Measurements from ENCODE around the gene CD99.

Gene CD99

DNA sequence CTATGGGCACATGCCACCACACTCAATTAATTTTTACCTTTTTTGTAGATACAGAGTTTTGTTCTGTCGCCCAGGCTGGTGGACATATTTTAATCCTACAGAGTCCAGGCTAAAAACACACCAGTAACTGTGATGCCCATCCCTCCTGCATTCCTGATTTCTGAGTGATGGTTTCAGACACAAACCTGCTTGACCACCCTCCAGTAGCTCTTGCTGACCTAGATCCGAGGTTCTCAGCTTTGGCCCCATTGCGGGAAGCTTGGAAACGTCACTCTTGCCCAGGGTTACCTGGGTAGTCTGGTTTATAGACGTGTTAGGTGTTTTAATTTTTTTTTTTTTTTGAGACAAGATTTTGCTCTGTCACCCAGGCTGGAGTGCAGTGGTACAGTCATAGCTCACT lies 7.5 kb downstream of the CD99 start:
- DNase-seq (ENCODE audit: low read depth) = no peak

DNA sequence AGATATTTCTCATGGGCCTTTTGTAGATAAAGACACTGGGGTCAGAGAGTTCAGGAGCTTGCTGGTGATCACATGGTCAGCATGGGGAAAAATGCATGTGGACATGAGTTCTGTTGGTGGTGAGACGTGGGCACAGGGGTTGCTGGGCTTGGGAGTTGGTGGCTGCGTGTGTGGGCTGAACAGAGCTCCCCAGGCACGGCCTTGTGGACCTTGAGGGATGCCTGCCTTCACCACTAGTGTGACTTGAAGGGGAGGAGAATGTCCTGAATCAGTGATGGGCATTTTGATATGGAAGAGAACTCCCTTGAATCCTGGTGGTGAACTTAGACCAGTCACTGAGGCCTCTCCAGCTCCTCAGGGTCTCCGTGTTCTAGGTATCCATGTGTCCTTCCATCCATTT lies 8.9 kb downstream of the CD99 start:
- DNase-seq (ENCODE audit: low read depth) = no peak

DNA sequence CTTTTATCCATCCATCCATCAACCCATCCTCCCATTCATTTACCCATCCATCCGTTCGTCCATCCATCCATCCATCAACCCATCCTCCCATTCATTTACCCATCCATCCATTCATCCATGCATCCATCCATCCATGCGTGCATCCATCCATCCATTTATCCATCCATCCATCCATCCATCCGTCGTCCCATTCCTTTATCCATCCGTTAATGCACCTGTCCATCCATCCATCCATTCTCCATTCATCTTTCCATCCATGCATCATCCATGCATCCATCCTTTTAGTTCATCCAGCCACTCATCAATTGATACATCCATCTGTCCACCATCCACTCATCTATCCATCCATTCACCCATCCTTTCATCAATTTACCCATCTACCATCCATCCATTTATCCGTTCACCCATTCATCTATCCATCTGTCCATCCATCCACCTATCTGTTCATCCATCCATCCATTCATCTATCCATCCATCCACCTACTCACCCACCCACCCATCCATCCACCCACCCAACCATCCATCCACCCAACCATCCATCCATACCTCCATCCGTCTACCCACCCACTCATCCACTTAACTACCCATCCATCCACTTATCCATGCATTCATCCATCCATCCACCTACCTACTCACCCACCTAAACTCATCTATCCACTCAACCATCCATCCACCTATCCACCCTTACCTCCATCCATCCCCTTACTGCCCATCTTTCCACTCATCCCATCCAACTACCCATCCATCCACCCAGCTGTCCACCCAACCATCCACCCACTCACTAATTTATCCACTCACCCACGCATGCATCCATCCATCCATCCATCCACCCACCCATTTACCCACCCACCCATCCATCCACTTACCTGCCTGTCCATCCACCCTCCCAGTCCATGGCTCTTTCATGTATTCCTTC lies 9.6 kb downstream of the CD99 start:
- no peak for DNase-seq (ENCODE audit: low read depth)

DNA sequence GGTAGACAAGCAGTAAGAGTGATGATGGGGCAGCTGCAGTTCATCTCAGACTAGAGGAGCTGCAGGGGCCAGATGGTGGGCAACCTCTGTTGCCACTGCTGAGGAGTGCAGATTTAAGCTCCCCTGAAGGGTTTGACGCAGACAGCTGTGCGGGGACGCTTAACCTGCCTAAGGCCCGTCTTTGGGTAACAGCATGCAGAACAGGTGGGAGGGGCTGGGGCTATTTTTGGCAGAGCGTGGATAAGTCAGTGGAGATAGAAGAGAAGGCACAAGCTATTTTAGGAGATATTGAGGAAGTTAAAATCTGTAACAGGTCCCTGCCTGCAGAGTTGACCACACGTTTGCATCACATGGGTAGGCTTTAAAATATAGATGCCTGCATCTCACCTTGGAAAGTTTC lies 10.5 kb downstream of the CD99 start:
- DNase-seq (ENCODE audit: low read depth) = no peak

DNA sequence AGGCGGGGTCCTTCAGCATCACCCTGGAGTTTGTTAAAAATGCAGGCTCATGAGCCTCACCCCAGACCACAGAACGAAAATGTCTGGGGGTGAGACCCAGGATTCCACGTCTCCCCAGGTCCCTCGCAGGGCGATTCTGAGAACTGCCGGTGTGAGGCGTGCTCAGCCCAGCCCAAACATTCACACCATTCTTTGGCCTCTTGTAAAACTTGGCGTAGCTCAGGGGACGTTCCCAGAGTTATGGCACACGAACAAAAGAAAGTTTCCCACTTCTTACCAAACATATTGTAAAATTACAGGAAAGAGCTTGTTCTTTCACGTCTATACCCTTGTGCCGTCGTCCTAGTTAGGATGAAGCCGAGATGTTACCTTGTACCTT lies 12.9 kb downstream of the CD99 start:
- DNase-seq (ENCODE audit: low read depth) = peak; percentile 77

DNA sequence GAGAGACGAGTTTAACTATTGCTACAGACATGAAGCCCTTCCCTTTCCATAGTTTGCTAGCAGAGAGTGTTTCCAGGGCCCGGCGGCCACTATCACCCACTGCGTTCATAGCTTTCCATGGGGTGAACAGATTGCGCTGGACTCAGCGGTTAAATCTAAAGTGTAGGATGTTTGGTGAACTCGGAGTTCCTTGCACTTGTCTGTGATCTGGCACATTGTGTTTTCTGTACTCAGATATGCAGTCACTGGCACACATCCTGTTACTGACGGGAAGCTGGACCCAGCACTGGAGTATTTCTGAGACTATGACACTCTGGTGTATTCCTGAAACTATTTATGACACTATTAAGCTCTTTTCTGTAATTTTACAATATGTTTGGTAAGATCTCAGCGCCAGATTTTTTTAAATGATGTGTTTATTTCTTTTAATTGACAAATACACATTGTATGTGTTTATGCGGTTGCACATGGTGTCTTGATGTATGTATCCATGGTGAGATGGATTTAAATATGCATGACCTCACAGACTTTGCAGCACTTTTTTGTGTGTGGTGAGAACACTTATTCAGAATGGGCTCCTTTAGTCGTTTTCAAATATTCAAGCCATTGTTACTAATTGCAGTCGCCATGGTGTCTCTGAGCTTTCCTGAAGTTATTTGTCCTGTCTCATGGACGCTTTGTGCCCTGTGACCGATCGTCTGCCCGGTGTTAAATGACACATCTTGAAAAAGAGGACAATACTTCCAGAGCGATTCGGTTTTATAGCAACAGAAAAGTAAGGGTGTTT lies 14.1 kb downstream of the CD99 start:
- peak; percentile 76 for DNase-seq (ENCODE audit: low read depth)

DNA sequence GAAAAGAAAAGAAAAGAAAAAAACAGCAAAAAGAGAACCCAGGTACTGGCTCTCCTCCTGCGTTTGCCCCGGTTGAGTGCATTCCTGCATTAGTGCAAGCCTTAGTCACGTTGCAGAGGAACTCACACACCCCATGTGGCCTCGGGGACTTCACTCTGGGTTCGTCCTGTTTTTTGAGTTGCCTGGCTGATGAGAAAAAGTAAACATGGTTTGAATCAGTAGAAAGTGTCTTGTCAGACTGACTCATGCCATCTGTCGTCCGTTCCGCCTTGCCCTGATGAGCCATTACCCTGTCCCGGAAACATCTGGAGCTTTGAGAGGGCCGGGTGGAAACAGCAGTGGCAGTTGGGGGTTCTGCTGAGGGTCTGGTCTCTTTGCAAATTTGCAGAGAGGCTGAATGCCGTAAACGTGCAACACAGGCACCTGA lies 16.3 kb downstream of the CD99 start:
- peak; percentile 98 for DNase-seq (ENCODE audit: low read depth)

DNA sequence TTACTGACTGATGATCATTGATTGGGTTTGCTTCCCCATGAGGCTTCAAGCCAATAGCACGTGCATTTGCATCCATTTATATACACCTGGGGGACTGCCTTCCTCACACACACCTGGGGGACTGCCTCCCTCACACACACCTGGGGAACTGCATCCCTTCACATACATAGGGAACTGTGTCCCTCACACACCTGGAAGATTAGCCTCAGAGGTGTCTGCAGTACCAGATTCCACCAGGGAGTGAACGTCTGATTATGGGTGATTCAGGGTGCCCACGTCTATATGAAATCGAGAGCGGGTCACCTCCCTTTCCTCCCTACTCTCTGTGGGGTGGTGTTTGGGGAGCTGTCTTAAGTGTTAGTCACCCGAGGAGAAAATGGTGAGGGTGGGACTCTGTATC lies 16.9 kb downstream of the CD99 start:
- no peak for DNase-seq (ENCODE audit: low read depth)

DNA sequence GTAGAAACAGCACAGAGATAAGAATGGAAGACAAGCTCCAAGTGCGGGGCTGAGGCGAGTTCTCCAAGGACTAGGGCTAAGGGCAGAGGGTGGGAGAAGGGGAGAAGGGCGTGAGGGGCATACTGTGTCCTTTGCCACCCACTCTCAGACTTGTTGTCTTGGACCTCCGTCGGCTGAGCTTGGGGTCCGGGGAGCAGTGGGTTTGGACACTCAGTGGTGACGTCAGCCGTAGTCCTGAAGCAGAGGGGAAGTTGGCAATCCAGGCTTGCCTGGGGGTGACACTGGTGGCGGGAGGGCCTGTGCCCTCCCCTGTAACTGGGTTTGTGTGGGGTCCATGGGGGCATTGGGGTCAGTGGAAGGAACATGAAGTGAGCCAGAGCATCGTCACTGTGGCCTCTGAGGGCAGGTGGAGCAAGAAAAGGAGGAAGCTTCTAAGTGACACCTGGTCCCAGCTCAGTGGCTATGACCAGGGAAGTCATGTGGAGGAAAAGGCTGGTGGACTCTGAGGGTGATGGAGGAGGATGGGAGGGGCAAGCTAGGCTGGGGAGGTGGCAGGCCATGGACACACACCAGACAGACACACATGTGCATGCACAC lies 17.6 kb downstream of the CD99 start:
- DNase-seq (ENCODE audit: low read depth) = no peak

DNA sequence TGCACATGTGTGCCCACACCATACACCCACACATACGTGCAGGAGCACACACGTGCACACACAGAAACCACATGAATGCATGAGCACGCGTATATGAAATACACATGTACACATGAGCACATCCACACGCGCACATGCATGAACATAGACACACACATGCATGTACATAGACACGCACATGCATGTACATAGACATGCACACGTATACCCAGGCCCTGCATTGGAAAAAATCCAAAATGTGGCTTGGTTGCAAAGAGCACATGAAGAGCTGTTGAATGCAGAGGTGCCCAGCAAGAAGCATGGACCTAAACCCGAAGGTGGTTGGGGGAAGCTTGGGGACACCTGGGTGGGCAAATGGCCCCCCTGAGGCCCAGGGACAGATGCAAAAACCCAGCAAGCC lies 18.5 kb downstream of the CD99 start:
- no peak for DNase-seq (ENCODE audit: low read depth)

DNA sequence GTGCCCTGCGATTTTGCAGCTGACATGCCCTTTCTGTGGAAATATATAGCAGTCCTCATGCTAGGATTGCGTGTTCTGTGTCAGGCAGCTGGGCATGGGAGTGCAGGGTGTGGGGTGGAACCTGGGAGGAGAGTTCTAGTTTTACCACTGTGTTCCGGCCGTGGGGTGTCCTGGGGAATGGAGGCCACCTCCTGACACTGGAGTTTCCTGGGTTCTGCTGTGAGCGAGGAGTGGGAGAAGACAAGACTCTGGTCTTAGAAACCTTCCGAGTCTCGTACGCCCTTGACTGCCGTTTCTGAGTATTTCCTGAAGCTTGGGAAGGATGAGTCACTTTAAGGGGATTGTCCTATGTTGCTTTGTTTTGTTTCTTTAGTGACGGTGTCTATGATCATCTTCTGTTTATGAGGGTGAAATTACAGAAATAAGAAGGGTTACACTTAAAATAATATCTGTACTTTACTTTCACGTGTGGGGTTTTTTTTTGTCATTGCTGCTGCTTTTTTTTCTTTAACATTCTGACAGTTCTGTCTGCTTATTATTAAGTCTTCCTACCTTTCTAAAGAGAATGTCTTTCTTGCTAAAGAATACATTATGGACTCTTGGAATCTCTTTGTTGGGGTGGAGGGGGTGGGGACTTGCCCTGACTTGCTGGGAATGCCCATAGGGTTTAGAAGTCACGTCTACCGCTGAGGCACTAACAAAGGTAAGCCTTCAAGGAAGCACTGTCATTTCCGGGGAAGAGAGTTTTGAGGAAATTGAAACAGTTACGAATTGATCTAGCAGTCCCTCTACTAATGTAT lies 19.1 kb downstream of the CD99 start:
- peak; percentile 87 for DNase-seq (ENCODE audit: low read depth)

DNA sequence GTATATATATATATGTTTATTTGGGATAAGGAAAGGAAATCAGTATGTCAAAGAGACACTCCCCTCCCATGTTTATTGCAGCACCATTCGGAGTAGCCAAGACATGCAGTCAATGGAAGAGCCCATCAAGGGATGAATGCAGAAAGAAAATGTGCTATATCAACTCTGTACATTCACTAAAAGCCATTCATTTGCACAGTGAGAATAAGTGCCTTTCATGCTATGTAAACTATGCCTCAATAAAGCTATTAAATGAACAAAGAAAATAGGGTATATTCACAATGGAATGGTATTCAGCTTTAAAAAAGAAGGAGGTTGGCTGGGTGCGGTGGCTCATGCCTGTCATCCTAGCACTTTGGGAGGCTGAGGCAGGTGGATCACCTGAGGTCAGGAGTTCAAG lies 20.3 kb downstream of the CD99 start:
- DNase-seq (ENCODE audit: low read depth) = no peak

DNA sequence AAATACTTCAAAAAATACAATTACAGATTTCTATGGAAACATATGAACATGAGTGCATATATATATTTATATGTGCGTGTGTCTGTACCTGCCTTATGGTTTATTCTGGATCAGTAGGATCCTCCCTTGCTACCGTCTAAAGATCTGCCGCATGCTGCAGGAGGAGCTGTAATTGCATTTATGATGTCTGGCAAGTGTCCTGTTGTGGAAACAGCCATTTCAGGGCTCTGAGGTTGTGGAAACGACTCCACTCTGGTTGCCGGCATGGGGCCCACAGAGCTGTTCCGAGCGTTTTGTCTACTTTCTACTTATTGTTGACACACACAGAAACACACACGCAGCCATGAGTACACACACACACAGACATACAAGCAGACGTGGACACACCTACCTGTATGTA lies 21.3 kb downstream of the CD99 start:
- DNase-seq (ENCODE audit: low read depth) = no peak

DNA sequence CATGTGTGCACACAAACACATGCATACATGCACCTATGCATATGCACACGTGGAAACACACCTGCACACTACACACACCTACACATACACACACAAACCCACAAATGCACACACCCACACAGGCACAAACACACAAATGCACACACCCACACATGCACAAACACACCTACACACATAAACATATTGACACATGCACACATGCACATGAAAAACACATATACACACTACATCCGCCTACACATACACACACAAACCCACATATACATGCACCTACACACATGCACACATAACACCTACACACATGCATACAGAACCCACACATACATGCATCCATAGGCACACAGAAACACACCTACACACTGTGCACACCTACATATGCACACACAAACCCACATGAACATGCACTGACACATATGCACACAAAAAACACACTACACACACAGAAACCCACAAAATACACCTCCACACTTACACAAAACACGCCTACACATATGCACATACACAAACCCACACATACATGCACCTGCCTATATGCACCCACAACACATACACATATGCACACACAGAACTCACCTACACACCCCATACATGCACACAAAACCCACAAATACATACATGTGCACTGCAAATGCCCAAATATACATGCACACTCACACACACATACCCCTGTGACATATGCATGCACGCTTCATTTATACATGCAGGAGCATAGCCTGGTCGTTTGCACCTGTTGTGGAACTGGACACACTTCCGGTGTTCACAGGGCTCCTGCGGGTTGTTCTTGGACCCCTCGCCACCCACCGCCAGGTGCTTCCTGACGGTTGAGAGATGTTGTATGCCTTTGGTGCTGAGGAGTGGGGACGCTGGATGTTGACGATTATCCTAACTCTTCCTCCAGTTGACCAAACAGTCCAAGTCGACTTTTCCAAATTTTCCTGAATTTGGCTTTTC lies 22.1 kb downstream of the CD99 start:
- DNase-seq (ENCODE audit: low read depth) = no peak

DNA sequence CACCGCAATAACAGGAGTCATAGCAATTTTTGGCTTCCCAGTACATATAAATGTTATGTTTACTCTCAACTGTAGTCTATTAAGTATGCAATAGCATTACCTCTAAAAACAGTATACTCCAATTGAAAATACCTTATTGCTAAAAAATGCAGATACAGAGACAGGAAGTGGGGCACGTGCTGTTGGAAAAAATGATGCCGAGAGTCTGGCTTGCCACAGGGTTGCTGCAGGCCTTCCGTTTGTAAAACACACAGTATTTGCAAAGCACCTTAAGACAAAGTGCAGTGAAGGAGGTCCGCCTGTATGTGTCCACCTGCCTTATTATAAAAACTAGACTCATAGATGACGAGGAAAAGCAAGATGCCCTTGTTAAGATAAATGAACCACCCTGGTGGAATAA lies 23.5 kb downstream of the CD99 start:
- no peak for DNase-seq (ENCODE audit: low read depth)

DNA sequence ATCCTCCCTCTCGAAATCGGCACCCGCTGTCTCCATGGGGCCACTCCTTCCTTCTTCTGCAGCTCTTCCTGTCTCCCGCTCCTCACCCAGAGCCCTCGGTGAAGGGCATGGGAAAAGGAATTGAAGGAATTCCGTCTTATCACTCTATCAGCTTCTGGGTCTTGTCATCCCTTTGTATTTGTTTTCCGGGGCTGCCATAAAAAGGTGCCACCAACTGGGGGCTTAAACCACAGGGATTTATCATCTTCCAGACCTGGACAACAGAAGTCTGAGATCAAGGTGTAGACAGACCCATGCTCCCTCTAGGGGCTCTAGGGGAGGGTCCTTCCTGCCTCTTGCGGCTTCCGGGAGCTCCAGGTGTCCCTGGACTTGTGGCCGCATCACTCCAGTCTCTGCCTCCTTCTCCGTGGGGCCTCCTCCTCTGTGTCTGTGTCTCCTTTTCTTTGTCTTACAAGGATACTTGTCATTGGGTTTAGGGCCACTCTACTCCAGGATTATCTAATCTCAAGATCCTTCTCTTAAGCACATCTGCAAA lies 24.0 kb downstream of the CD99 start:
- DNase-seq (ENCODE audit: low read depth) = no peak

DNA sequence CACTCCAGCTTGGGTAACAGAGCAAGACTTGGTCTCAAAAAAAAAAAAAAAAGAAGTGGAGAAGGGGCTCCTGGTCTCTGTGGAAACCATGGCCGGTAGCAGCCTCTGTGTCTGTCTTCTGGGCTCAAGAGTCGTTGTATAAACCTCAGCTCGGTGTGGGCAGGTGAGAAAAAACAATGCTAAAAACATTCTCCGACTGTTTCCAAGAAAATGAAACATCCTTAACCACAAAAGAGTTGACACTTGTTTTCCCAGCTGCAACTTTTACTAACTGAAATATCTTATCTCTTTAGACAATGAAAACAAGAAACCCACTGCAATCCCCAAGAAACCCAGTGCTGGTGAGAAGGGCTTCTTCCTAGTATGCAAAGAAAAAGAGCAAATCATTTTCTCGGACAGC lies 26.2 kb downstream of the CD99 start:
- no peak for DNase-seq (ENCODE audit: low read depth)

DNA sequence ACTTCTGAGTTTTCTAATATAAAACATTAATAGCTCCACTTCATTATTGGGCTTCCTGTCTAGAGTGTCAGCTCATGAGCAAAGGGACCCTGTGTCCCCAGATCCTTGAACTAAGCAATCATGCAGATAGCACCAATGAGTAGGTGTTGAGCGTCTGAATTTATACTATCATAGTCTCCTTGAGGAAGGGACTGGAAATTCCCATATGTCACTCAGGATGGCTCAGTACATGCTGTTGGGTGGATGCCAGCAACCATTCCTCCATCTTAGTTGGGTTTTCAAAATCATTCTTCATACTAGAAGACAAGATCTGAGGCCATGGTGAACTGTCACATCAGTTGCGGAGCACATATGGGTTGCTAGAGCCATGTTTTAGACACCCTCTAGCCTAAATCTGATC lies 27.7 kb downstream of the CD99 start:
- DNase-seq (ENCODE audit: low read depth) = no peak

DNA sequence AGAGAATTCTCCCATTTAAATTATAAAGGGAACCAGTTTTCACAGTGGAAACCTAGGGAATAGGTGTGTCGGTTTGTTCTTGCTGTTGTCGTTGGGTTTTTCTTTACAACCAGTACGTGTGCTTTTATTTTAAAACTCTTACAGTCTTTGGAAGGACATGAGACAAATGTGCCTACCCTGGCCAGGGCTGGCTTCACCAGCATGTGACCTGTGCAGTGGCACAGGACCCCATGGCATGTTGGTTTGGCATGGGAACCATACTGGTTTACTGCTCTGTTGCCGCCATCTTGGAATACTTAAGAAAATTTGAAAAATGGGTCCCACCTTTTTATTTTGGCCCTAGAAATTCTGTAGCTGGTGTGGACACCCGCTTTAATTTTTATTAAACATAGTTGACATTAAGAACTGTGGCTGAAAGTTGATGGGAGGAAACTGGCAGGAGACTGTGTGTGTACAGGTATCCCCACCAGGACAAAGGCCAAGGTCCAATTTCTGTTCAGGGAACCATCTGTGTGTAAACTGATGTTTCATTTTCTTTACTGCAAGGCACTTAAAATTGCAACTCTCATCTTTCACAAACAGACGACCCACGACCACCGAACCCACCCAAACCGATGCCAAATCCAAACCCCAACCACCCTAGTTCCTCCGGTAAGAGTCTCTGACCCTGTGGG lies 28.8 kb downstream of the CD99 start:
- DNase-seq (ENCODE audit: low read depth) = no peak

DNA sequence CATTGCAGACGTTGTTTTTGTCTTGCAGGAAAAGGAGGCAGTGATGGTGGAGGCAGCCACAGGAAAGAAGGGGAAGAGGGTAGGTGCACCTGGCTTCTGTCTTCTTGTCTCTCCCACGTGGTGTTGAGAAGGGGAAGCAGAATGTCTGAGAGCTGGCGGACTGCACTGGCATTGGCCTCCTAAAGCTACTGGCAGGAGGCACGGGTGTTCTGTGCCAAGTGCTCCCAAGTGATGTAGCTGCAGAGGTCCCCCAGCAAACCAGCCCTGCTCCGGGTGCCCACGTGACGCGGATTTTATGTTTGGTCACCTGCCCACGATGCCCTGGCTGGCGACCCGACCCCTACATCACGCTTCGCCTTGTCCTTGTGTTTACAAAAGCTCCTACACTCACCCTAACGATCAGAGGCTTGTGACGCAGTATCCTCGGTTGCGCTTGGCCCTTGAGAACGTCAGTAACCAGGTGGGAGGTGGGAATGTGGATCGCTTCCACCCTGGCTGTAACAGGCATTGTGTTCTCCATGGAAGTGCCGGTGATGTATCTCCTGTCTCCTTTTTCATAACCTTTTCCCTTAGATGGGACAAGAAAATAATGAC lies 32.3 kb downstream of the CD99 start:
- DNase-seq (ENCODE audit: low read depth) = no peak

Measured in fibroblast of gingiva (primary cell).